Fibroblast of the conjunctiva (primary cell): ENCODE data around the gene CTNNBIP1.
A peak's percentile ranks its signal among the peaks of the same experiment; 100 is the strongest.
"Not testable (repeated sequence)": the region's sequence is repeated elsewhere in the genome, so short reads cannot be mapped to it uniquely, and the experiment has no call there.

Experiments
- DNase-seq: peaks from one replicate; pipeline ENCODE4 v3.0.0-alpha.2; 2010; ENCODE audit warnings: low read depth

The CTNNBIP1 gene

GRCh38 chr1:9910076-9910422 is at the start of gene CTNNBIP1:
Gene CTNNBIP1, minus strand, starts transcription at chr1:9910269. Its CDS starts 38,205 bp downstream, at chr1:9872064.
- no peak for DNase-seq

- DNase-seq = no peak
These were observed 47.7 kb upstream of the CTNNBIP1 start for GRCh38 chr1:9957726-9958125.

DNA sequence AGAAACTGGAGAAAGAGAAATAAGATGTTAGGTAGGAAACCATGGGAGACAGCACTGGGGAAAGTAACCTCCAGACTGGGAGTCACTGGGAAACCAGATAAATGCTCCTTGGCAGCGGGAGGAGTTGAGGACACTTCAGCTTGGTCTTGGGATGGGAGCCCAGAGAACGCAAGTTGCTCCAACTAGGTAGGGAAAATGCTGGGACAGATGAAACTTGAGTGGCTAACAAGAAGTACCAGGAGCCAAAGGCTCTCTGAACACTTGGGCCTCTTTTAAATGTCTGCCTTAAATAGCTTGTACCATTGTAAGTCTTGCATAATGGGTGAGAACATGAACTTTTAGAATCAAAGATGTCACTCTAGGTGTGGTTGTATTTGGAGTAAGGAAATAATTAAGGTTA is 36.2 kb upstream of the CTNNBIP1 start:
- no peak for DNase-seq

DNA sequence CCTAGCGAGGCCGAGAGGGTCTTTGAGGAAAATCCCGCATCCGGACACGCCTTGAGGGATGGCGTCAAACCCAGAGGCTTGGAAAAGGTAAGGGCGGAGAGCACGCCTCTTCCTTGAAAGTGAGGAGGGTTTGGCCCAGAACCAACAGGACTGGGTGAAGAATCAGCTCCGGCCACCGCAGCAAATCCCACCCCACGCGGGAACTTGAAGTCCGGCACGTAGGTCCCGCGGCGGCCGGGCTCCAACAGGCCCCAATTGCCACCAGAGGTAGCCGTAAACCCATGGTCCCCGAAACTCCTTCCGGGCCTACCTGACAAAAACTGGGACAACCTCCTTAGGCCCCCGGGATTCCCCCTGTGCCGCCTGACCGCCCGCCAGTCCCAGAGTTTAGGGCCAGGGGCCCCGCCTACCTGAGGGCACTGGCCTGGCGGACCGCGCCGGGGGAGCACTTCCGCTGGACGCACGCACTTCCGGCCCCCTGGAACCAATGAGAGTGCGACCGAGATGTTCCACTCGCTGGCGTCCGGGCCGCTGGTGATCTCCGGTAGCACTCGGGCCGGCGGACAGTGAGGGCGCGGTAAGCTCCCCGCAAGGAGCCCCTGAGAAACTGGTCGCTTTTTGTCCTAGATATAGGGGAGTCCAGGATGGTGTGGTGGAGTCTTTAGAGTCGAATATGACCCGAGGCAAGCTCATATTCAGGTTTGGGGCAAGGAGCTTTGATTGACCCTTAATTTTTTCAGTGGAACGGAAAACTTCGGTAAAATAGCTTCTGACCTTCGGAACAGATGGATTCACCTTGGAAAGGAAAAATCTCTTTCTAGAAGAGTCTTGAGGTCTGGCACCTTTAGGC is 33.1 kb upstream of the CTNNBIP1 start, which contains the start of the genes LZIC and NMNAT1:
LZIC (minus strand) TSS at position 453 of the 850 bp plus-strand sequence. CDS start 6,772 bp downstream, outside the sequence.
NMNAT1 (plus strand) TSS at position 537 of the 850 bp plus-strand sequence. CDS start 28,599 bp downstream, outside the sequence.
- peak; percentile 76 for DNase-seq

- DNase-seq = peak; percentile 34
These were observed 32.4 kb upstream of the CTNNBIP1 start for GRCh38 chr1:9942399-9942938.

DNA sequence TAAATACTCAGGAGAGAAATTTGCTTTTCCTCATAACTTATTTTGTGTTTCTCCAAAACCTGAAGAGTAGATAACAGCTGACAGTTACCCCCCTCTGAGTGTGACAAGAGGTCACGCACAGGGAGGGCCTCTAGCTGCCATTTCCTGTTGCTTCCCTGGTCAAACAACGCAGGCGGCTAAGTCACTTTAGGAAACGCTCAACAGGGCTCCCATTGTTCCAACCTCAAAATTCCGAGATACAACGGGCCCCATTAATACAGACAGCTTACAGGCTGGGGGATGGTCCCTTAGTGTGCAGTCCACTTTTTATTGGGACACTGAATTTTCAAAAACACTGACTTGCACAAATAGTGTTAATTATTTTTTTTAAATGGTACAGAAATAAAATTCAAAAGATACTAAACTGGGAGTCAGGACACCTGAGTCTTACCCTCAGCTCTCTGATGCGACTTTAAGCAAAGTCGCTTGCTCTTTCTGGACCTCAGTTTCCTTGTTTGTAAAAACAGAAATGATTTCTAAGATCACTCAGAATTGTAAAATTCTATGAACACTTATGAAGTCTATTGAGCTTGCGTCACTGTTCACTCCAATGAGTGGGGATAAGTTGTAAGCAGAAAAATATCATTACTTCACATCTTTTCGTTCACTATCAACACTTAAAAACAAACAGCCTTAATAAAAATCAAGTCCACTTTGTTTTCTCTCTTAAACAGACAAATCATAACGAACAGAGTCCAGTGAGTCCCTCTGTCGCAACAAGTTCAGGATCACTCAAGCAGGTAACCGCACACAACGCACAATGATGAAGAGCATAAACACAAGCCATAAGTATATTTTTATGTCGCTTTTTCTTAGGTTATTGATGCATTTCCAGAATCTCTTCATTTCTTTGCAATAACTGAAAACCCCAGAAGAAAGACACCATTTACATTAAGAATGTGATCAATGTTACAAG is 19.6 kb upstream of the CTNNBIP1 start:
- DNase-seq = no peak

DNA sequence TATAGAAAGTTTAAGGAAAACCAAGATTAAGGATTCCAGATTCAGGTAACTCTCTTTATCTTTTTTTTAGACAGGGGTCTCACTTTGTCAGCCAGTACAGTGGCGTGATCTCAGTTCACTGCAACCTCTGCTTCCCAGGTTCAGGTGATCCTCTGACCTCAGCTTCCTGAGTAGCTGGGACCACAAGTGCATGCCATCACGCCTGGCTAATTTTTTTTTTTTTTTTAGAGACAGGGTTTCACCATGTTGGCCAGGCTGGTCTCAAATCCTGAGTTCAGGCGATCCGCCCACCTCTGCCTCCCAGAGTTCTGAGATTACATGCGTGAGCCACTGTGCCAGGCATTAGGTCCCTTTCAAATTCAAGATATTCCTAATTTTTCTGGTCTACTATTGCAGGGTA is 17.2 kb upstream of the CTNNBIP1 start:
- DNase-seq = no peak

- no peak for DNase-seq
These were observed 12.3 kb upstream of the CTNNBIP1 start for GRCh38 chr1:9922342-9922741.

GRCh38 chr1:9920606-9921005 is 10.5 kb upstream of the CTNNBIP1 start:
- DNase-seq = no peak

- DNase-seq = no peak
These were observed 7.8 kb upstream of the CTNNBIP1 start for GRCh38 chr1:9917901-9918300.

DNA sequence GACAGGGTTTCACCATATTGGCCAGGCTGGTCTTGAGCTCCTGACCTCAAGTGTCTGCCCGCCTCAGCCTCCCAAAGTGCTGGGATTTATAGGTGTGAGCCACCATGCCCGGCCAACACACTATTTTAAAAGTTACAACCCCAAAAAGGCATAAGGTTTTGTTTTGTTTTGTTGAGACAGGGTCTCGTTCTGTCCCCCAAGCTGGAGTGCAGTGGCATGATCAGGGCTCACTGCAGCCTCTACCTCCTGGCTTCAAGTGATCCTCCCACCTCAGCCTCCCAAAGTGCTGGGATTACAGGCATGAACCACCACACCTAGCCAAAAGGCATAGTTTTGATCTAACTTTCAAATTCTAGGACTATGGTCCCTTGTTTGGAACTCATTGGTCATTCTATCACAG is 7.4 kb upstream of the CTNNBIP1 start:
- not testable (repeated sequence) for DNase-seq

DNA sequence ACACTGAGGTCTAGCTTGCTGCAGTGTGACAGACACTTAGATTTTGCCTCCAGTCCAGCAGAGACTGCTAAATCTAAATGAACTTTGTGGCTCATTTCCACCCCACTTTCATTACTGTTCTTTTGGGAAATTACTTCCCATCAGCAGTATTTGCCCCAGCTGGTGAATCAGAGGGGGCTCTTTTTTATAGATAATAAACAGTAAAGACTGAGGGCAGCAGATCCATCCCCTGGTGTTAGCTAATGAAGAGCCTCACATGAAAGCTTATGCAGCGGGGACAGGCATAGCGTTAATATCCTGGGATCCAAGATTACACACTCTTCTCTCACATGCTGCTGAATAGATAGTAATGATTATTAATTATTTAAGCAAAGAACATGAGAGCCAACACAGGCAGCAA is 6.4 kb upstream of the CTNNBIP1 start:
- DNase-seq = no peak

GRCh38 chr1:9914610-9914937 is 4.5 kb upstream of the CTNNBIP1 start:
- DNase-seq = no peak

DNA sequence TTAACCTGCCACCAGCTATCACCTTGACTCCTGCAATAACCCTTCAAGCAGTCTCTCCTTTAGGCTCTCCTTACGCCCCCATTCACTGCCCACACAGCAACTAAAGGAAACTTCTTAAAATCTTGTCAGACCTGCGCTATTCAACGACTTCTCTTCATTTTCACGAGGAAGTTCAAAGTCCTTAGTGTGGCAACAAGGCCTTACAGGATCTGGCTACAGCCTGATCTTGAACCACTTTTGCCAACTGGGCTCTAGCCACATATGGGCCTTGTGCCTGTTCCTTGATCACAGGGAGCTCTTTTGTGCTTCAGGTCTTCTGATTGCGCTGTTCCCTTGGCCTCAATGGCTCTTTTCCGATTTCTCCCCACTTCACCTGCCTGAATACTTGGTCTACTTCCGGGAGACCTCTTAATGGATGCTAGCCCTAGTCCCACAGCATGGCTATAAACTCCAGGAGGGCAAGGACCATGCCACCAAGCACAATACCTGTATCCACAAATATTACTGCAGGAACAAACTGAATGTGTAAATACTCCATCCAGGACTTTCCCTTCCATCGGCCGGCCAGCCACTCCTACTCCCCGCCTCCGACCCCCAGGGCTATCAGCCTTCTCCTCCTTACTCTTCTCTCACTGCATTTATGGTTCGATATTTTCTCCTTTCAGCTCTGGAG is 2.3 kb upstream of the CTNNBIP1 start:
- DNase-seq = no peak

GRCh38 chr1:9910423-9911178 is 532 bp upstream of the CTNNBIP1 start:
- peak; percentile 98 for DNase-seq

DNA sequence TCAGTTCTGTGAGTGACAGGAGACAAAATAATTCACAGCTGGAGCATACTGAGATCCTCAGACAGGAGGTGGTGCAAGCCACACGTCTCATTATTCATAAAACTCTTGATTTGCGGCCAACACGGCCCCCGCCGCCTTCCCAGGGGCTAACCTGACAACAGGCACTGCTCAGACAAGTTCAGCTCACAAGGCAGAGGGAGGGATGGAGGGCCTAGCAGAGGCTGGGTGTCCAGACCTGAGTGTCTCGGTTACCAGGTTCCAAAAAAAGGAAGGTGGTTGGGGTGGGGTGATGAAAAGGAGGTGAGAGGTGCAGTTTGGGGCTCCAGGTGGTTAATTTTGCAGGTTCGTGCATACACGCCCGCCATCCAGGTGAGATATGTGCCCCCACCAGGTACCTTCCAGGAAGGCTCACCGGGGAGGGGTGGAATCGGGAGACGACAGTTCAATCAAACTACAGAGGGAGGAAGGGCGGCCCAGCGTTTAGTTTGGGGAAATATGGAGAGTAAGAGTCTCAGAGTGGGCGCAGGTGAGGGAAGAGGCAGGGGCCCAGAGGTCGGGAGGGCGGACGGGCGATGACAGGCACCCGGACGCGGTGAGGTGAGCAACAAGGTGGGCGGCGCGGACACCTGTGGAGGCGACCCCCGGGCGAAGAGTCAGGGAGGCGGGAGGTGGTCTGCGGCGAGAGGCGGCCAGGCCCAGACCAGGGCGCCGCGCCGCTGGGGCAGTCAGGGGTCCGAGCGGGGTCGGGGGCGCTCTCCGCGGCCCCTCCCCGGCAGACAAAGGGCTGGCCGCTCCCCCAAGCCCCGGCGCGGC is 629 bp downstream of the CTNNBIP1 start:
- DNase-seq = no peak

- no peak for DNase-seq
These were observed 1.2 kb downstream of the CTNNBIP1 start for GRCh38 chr1:9908871-9909233.

DNA sequence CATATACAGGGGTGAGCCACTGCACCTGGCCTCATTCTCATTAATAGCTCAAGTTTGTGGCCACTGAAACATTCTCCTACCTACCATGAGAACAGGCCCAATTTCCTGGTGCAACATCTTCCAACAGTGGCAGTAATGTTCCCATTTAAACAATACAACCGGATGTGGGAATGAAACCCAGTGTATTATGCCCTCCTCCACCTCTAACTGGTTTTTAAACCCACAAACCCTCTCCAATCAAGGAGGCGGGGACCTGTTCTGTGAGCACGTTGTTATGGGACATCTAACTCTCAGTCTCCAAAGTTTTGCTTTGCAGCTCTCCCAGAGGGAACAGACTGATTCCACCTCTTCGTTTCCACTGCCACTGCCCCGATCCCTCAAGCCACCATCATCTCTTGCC is 2.6 kb downstream of the CTNNBIP1 start:
- DNase-seq = no peak

DNA sequence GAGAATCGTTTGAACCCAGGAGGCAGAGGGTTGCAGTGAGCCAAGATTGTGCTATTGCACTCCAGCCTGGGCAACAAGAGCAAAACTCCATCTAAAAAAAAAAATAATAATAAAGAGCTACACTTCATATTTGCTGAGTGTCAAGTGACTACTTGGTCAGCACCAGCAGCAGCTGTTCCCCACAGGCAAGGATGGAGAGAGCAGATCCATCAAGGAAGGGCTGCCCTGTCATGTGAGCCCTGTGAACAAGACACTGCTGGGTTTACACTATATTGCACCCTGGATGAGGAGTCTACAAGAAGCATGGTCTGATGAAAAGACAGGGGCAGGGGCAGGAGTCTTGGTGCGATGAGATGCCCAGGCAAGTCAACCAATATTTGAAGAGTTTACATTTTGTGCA is 3.6 kb downstream of the CTNNBIP1 start:
- no peak for DNase-seq

DNA sequence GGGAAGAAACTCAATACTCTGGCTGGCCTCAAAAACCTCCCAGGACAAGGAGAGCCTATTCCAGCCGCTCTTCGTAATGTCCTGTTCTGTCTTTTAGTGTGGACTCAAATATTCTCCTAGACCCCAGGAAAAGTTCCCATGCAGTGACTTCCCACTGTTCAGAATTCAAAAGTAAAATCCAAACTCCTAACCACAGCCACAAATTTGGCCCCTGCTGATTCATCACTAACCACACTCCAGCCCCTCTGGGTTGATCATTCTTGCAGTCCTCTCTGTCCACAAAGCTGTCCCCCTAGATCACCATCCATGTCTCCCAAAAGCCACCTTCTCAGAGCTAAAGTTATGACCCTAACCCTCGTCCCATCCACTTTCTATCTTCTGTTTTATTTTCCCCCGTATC is 5.1 kb downstream of the CTNNBIP1 start:
- DNase-seq = no peak
